Measurements from ENCODE around the gene SLCO4A1. TPM values are rescaled to one million over a fixed set of nuclear protein-coding genes. Genes with fewer than 3 reads are reported as not detected.

The SLCO4A1 gene
- total RNA-seq, 4 donors from 2014 or later: 26.1 to 67.4 (median 55.6) TPM

- TF ChIP-seq, protein P1, sequence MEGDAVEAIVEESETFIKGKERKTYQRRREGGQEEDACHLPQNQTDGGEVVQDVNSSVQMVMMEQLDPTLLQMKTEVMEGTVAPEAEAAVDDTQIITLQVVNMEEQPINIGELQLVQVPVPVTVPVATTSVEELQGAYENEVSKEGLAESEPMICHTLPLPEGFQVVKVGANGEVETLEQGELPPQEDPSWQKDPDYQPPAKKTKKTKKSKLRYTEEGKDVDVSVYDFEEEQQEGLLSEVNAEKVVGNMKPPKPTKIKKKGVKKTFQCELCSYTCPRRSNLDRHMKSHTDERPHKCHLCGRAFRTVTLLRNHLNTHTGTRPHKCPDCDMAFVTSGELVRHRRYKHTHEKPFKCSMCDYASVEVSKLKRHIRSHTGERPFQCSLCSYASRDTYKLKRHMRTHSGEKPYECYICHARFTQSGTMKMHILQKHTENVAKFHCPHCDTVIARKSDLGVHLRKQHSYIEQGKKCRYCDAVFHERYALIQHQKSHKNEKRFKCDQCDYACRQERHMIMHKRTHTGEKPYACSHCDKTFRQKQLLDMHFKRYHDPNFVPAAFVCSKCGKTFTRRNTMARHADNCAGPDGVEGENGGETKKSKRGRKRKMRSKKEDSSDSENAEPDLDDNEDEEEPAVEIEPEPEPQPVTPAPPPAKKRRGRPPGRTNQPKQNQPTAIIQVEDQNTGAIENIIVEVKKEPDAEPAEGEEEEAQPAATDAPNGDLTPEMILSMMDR (IDR thresholded peaks at IDR 0.05): no peak
- DNase-seq (ENCODE audit: low spot score): no peak
- ATAC-seq (ENCODE audit: low FRiP score): no peak
Measured at GRCh38 chr20:62644802-62645496, 2.6 kb downstream of the SLCO4A1 start.

- ATAC-seq (ENCODE audit: low FRiP score) (no peak), DNase-seq (ENCODE audit: low spot score) (no peak)
- TF ChIP-seq, protein P1 (IDR thresholded peaks at IDR 0.05): no peak
Measured at GRCh38 chr20:62645613-62646012, 3.3 kb downstream of the SLCO4A1 start.

DNA sequence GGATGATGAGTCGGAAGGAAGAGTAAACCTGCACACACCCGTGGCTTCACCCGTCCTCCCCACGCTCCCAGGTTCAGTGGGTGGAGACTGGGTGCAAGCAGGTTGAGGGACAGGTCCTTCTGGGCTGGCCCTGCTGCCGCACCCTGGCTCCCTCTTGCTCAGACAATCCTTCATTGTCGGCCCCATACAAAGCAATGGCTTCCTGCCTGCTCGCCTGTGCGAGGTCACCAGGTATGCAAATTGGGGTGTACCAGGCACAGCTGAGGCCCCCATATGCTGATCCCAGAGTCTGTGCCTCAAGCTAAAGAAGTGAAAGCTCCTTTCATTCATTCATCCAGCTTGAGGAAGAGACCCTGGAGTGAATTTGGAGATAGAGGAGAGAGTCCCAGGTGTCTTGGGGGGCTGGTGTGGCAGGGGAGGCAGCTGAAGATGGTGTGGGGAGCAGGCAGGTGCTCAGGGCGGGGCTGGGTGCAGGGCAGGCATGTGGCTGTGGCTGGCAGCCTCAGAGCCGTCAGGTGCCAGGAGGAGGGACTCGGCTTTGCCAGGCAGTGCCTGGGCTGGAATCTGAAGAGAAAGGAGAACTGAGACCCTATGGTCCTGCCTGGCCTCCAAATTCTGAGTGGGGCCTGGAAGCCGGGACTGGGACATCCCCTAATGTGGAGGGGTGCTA, 4.7 kb downstream of the SLCO4A1 start:
- ATAC-seq (ENCODE audit: low FRiP score): no peak

DNA sequence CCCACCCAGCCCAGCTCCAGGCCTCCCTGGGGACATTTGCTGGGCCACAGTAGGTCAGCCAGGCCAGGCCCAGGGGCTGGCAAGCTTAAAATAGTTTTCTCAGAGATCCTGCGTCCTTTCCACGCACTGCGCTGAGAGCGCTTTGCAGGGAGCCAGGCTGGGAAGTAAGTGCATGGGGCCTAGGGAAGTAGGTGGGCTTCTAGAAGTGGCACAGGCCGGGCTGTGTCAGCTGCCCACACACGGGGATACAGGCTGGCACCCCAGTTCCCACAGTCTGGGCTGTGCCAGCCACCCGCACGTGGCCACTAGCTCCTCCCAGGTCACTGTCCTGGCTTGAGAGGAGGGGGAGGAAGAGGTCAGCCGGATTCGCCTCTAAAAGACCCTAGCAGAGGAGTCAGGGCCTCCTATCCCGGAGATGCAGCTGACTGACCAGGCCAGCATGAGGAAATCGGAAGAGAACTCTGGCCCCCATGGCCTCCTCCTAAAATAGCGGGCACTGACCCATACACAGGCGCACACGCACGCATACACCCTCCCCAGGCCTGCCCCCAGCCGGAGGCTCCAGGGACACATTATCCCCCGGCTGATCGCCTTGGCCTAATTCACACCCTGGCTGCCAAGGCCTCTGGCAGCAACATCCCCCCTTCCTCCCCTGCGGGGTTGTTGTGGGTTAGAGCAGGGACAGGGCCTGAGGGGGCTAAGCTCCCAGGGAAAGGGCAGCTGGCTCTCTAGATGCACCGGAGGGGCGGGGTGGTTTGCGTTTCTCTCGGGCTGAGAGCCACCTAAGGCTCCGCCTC, 5.4 kb downstream of the SLCO4A1 start:
- no peak for DNase-seq (ENCODE audit: low spot score)
- no peak for ATAC-seq (ENCODE audit: low FRiP score)
- TF ChIP-seq, protein P1 (IDR thresholded peaks at IDR 0.05): no peak

More for the DNA sequence above, 4.7 kb downstream of the SLCO4A1 start:
- DNase-seq (ENCODE audit: low spot score): no peak
- TF ChIP-seq, protein P1 (IDR thresholded peaks at IDR 0.05): no peak

- TF ChIP-seq, protein P1 (IDR thresholded peaks at IDR 0.05): no peak
- DNase-seq (ENCODE audit: low spot score): no peak
- ATAC-seq (ENCODE audit: low FRiP score): no peak
Measured at GRCh38 chr20:62648318-62648995, 6.2 kb downstream of the SLCO4A1 start.

DNA sequence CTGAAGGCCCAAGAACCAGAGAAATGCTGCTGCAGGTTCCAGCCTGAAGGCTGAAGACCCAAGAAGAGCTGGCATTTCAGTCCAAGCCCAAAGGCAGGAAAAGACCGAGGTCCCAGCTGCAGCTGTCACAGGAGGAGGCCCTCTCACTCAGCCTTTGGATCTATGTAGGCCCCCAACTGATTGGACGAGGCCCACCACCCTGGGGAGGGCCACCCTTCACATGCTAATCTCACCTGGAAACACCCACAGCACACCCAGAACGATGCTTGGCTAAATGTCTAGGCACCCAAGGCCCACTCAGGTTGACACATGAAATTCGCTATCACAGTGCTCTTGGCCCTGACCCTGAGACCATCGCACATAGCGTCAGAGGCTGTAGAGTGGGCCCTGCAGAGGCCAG, 6.8 kb downstream of the SLCO4A1 start:
- DNase-seq (ENCODE audit: low spot score) (no peak), ATAC-seq (ENCODE audit: low FRiP score) (no peak)
- TF ChIP-seq, protein P1 (IDR thresholded peaks at IDR 0.05): no peak

All from omental fat pad (tissue), 4 donors.